ENCODE results near the gene NEFH.
A peak's percentile ranks its signal among the peaks of the same experiment; 100 is the strongest.
"Not testable (repeated sequence)": the region's sequence is repeated elsewhere in the genome, so short reads cannot be mapped to it uniquely, and the experiment has no call there.

Gene NEFH

DNA sequence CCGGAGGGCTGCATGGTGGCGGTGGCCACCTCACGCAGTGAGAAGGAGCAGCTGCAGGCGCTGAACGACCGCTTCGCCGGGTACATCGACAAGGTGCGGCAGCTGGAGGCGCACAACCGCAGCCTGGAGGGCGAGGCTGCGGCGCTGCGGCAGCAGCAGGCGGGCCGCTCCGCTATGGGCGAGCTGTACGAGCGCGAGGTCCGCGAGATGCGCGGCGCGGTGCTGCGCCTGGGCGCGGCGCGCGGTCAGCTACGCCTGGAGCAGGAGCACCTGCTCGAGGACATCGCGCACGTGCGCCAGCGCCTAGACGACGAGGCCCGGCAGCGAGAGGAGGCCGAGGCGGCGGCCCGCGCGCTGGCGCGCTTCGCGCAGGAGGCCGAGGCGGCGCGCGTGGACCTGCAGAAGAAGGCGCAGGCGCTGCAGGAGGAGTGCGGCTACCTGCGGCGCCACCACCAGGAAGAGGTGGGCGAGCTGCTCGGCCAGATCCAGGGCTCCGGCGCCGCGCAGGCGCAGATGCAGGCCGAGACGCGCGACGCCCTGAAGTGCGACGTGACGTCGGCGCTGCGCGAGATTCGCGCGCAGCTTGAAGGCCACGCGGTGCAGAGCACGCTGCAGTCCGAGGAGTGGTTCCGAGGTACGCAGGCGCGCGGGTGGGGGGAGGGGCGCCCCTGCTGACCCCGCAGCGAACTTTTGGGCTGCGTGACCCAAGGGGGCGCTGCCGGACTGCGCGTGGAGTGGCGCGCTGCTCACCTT lies 670 bp downstream of the NEFH start:
- Histone ChIP-seq H3K4me3 (ENCODE audit: insufficient read depth, low read depth, low read length) (peak overlapping the region; percentile 33), H3K27me3 (ENCODE audit: control insufficient read depth, insufficient read depth, low read length, poor library complexity, severe bottlenecking) (peaks cover 66% of the 10 kb centered on the region), H3K27ac (ENCODE audit: insufficient read depth, low read depth, low read length, poor library complexity, severe bottlenecking) (no peak overlapping the region), H3K9me3 (ENCODE audit: control insufficient read depth, low read length) (no peaks in the 10 kb centered on the region), H3K36me3 (ENCODE audit: control insufficient read depth, insufficient read depth, low read length) (no peaks in the 10 kb centered on the region), H3K4me1 (ENCODE audit: control insufficient read depth, insufficient read depth, low read length) (peaks cover 23% of the 10 kb centered on the region)
- WGBS, 2 experiments, result 6 to 7% methylated on average over 107 of the region's 107 CpGs

- Histone ChIP-seq H3K27me3 (ENCODE audit: control insufficient read depth, insufficient read depth, low read length, poor library complexity, severe bottlenecking) (peaks cover 63% of the 10 kb centered on the region), H3K4me3 (ENCODE audit: insufficient read depth, low read depth, low read length) (peak overlapping the region; percentile 33), H3K9me3 (ENCODE audit: control insufficient read depth, low read length) (no peaks in the 10 kb centered on the region), H3K4me1 (ENCODE audit: control insufficient read depth, insufficient read depth, low read length) (peaks cover 23% of the 10 kb centered on the region), H3K27ac (ENCODE audit: insufficient read depth, low read depth, low read length, poor library complexity, severe bottlenecking) (no peak overlapping the region), H3K36me3 (ENCODE audit: control insufficient read depth, insufficient read depth, low read length) (no peaks in the 10 kb centered on the region)
- 4% methylated on average over 15 of the region's 15 CpGs for WGBS, 2 experiments
These were observed 1.4 kb downstream of the NEFH start for GRCh38 chr22:29481265-29482000.

DNA sequence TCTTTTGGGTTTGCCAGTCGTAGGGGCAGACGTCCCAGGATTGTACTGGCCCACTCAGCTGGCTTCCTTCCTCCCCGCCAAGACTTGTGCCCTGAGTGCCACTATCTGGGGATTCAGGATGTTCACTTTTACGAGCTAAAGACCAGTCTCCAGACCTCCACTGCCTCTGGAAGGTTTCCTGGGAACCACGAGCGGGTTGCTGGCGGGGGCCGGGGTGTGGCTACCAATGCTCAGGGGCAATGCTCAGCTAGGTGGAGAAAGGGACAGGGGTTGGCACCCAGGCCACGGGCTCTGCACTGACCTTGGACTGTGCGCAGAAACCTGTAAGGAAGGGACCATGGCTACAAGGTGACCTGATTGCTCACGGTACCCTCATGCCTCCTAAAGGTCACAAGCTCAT lies 2.2 kb downstream of the NEFH start:
- H3K27ac ChIP-seq (ENCODE audit: insufficient read depth, low read depth, low read length, poor library complexity, severe bottlenecking), result no peak overlapping the region
- WGBS, 2 experiments, result 76 to 82% methylated on average over 11 of the region's 11 CpGs
- peaks cover 56% of the 10 kb centered on the region for H3K27me3 ChIP-seq (ENCODE audit: control insufficient read depth, insufficient read depth, low read length, poor library complexity, severe bottlenecking)

GRCh38 chr22:29482726-29483125 lies 2.7 kb downstream of the NEFH start:
- no peak overlapping the region for H3K4me3 ChIP-seq (ENCODE audit: insufficient read depth, low read depth, low read length)
- H3K27ac ChIP-seq (ENCODE audit: insufficient read depth, low read depth, low read length, poor library complexity, severe bottlenecking), result no peak overlapping the region
- no peaks in the 10 kb centered on the region for H3K36me3 ChIP-seq (ENCODE audit: control insufficient read depth, insufficient read depth, low read length)
- H3K4me1 ChIP-seq (ENCODE audit: control insufficient read depth, insufficient read depth, low read length), result peaks cover 21% of the 10 kb centered on the region
- H3K27me3 ChIP-seq (ENCODE audit: control insufficient read depth, insufficient read depth, low read length, poor library complexity, severe bottlenecking), result peaks cover 51% of the 10 kb centered on the region
- 98% methylated on average over 7 of the region's 7 CpGs for WGBS, 2 experiments
- H3K9me3 ChIP-seq (ENCODE audit: control insufficient read depth, low read length), result no peaks in the 10 kb centered on the region

More for the DNA sequence above, 2.2 kb downstream of the NEFH start:
- peaks cover 23% of the 10 kb centered on the region for H3K4me1 ChIP-seq (ENCODE audit: control insufficient read depth, insufficient read depth, low read length)
- H3K9me3 ChIP-seq (ENCODE audit: control insufficient read depth, low read length), result no peaks in the 10 kb centered on the region
- no peak overlapping the region for H3K4me3 ChIP-seq (ENCODE audit: insufficient read depth, low read depth, low read length)
- no peaks in the 10 kb centered on the region for H3K36me3 ChIP-seq (ENCODE audit: control insufficient read depth, insufficient read depth, low read length)

DNA sequence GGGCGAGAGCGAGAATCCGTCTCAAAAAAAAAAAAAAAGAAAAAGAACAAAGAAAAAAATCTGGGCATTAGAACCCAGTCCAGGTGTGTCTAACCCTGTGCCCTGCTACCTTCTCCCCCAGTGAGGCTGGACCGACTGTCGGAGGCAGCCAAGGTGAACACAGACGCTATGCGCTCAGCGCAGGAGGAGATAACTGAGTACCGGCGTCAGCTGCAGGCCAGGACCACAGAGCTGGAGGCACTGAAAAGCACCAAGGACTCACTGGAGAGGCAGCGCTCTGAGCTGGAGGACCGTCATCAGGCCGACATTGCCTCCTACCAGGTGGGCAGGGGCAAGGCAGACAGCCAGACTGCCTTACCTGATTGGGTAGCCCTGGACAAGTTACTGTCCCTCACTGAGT lies 3.2 kb downstream of the NEFH start:
- H3K27me3 ChIP-seq (ENCODE audit: control insufficient read depth, insufficient read depth, low read length, poor library complexity, severe bottlenecking), result peaks cover 46% of the 10 kb centered on the region
- no peak overlapping the region for H3K4me3 ChIP-seq (ENCODE audit: insufficient read depth, low read depth, low read length)

DNA sequence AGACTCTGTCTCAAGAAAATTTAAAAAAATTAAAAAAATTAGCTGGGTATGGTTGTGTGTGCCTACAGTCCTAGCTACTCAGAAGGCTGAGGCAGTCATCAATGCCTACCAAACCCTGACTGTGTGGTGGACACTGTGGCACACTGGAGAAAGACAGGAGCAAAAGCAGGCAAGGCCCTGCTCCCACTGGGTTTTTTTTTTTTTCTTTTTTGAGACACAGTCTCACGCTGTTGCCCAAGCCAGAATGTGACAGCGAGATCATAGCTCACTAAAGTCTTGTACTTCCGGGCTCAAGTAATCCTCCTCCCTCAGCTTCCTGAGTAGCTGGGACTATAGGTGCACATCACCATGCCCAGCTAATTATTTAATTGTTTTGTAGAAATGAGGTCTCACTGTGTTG lies 4.6 kb downstream of the NEFH start:
- Histone ChIP-seq H3K27ac (ENCODE audit: insufficient read depth, low read depth, low read length, poor library complexity, severe bottlenecking) (no peak overlapping the region), H3K4me3 (ENCODE audit: insufficient read depth, low read depth, low read length) (no peak overlapping the region), H3K27me3 (ENCODE audit: control insufficient read depth, insufficient read depth, low read length, poor library complexity, severe bottlenecking) (peaks cover 32% of the 10 kb centered on the region), H3K36me3 (ENCODE audit: control insufficient read depth, insufficient read depth, low read length) (no peaks in the 10 kb centered on the region), H3K9me3 (ENCODE audit: control insufficient read depth, low read length) (no peaks in the 10 kb centered on the region), H3K4me1 (ENCODE audit: control insufficient read depth, insufficient read depth, low read length) (peaks cover 13% of the 10 kb centered on the region)
- WGBS, 2 experiments, result 93 to 98% methylated on average over 3 of the region's 3 CpGs

More for the DNA sequence above, 3.2 kb downstream of the NEFH start:
- H3K9me3 ChIP-seq (ENCODE audit: control insufficient read depth, low read length), result no peaks in the 10 kb centered on the region
- WGBS, 2 experiments, result 94 to 95% methylated on average over 13 of the region's 13 CpGs
- H3K4me1 ChIP-seq (ENCODE audit: control insufficient read depth, insufficient read depth, low read length), result peaks cover 16% of the 10 kb centered on the region
- H3K27ac ChIP-seq (ENCODE audit: insufficient read depth, low read depth, low read length, poor library complexity, severe bottlenecking), result no peak overlapping the region
- no peaks in the 10 kb centered on the region for H3K36me3 ChIP-seq (ENCODE audit: control insufficient read depth, insufficient read depth, low read length)

GRCh38 chr22:29485448-29485847 lies 5.4 kb downstream of the NEFH start:
- H3K36me3 ChIP-seq (ENCODE audit: control insufficient read depth, insufficient read depth, low read length), result no peaks in the 10 kb centered on the region
- peaks cover 24% of the 10 kb centered on the region for H3K27me3 ChIP-seq (ENCODE audit: control insufficient read depth, insufficient read depth, low read length, poor library complexity, severe bottlenecking)
- no peak overlapping the region for H3K27ac ChIP-seq (ENCODE audit: insufficient read depth, low read depth, low read length, poor library complexity, severe bottlenecking)
- H3K9me3 ChIP-seq (ENCODE audit: control insufficient read depth, low read length), result no peaks in the 10 kb centered on the region
- H3K4me3 ChIP-seq (ENCODE audit: insufficient read depth, low read depth, low read length), result no peak overlapping the region
- 88 to 90% methylated on average over 8 of the region's 8 CpGs for WGBS, 2 experiments
- peaks cover 9% of the 10 kb centered on the region for H3K4me1 ChIP-seq (ENCODE audit: control insufficient read depth, insufficient read depth, low read length)

- no peaks in the 10 kb centered on the region for H3K9me3 ChIP-seq (ENCODE audit: control insufficient read depth, low read length)
- no peaks in the 10 kb centered on the region for H3K36me3 ChIP-seq (ENCODE audit: control insufficient read depth, insufficient read depth, low read length)
- H3K27me3 ChIP-seq (ENCODE audit: control insufficient read depth, insufficient read depth, low read length, poor library complexity, severe bottlenecking), result peaks cover 3% of the 10 kb centered on the region
- no peak overlapping the region for H3K27ac ChIP-seq (ENCODE audit: insufficient read depth, low read depth, low read length, poor library complexity, severe bottlenecking)
- no peaks in the 10 kb centered on the region for H3K4me1 ChIP-seq (ENCODE audit: control insufficient read depth, insufficient read depth, low read length)
- 91 to 93% methylated on average over 6 of the region's 6 CpGs for WGBS, 2 experiments
- H3K4me3 ChIP-seq (ENCODE audit: insufficient read depth, low read depth, low read length), result no peak overlapping the region
These were observed 7.5 kb downstream of the NEFH start for GRCh38 chr22:29487426-29487986.

- H3K27ac ChIP-seq (ENCODE audit: insufficient read depth, low read depth, low read length, poor library complexity, severe bottlenecking); H3K4me1 ChIP-seq (ENCODE audit: control insufficient read depth, insufficient read depth, low read length); H3K27me3 ChIP-seq (ENCODE audit: control insufficient read depth, insufficient read depth, low read length, poor library complexity, severe bottlenecking); H3K9me3 ChIP-seq (ENCODE audit: control insufficient read depth, low read length); H3K36me3 ChIP-seq (ENCODE audit: control insufficient read depth, insufficient read depth, low read length); H3K4me3 ChIP-seq (ENCODE audit: insufficient read depth, low read depth, low read length): not testable (repeated sequence)
- WGBS, 2 experiments, result 93 to 95% methylated on average over 8 of the region's 8 CpGs
These were observed 9.2 kb downstream of the NEFH start for GRCh38 chr22:29489127-29489780.

GRCh38 chr22:29491012-29491411 lies 11.0 kb downstream of the NEFH start:
- no peak overlapping the region for H3K4me3 ChIP-seq (ENCODE audit: insufficient read depth, low read depth, low read length)
- 94 to 95% methylated on average over 6 of the region's 6 CpGs for WGBS, 2 experiments
- no peak overlapping the region for H3K27ac ChIP-seq (ENCODE audit: insufficient read depth, low read depth, low read length, poor library complexity, severe bottlenecking)
- H3K36me3 ChIP-seq (ENCODE audit: control insufficient read depth, insufficient read depth, low read length), result no peaks in the 10 kb centered on the region
- no peaks in the 10 kb centered on the region for H3K9me3 ChIP-seq (ENCODE audit: control insufficient read depth, low read length)
- H3K27me3 ChIP-seq (ENCODE audit: control insufficient read depth, insufficient read depth, low read length, poor library complexity, severe bottlenecking), result no peaks in the 10 kb centered on the region
- H3K4me1 ChIP-seq (ENCODE audit: control insufficient read depth, insufficient read depth, low read length), result no peaks in the 10 kb centered on the region
